Lower leg skin (tissue), 4 donors: ENCODE data around the gene DUSP3. TPM values are rescaled to one million over a fixed set of nuclear protein-coding genes. Genes with fewer than 3 reads are reported as not detected.

Experiments used
- DNase-seq, 2 donors: peaks; one replicate each; pipeline ENCODE4 v3.0.0-alpha.2; 2019; ENCODE audit warnings: low spot score in 2 of 2
- H3K4me3 ChIP-seq: fragments of 200-600 bp; sonication (generic); 2 replicates; pipeline ENCODE4 v1.5.1; 2017; ENCODE audit warnings: mild to moderate bottlenecking, low read depth; ENCODE audit not compliant: poor library complexity, severe bottlenecking
- POLR2A ChIP-seq, 2 donors: fragments of 450-650 bp; IDR thresholded peaks; one replicate each; pipeline ENCODE4 v1.6.1; 2016 to 2017; ENCODE audit warnings: antibody characterized with exemption in 2 of 2, mild to moderate bottlenecking in 1 of 2, moderate library complexity in 1 of 2
- WGBS, 2 donors: methylation state at CpG; one replicate each; pipeline ENCODE4 v1.1.5; 2018; 5-methylcytosine and 5-hydroxymethylcytosine counted together
- intact Hi-C: fragments of 100-400 bp; cut with DNase I; formaldehyde crosslinking; loops from one replicate; pipeline ENCODE4 v1.15.0; 2023; ENCODE audit warnings: low total_unique reads
- total RNA-seq, 4 donors: library from RNA; depleted of rRNA; stranded (reverse); fragments of >200 nt; gene quantifications; one replicate each; pipeline ENCODE4 v1.1.0, GENCODE V29; 2016
- TF ChIP-seq, protein P1 (sequence below), 3 donors: fragments of 450-650 bp; IDR thresholded peaks; one replicate each; pipeline ENCODE4 v1.5.1; 2016; ENCODE audit warnings: antibody characterized with exemption in 3 of 3, mild to moderate bottlenecking in 3 of 3, moderate library complexity in 2 of 3

The DUSP3 gene
- total RNA-seq, 4 donors from 2014 or later: 33.2 to 44.1 (median 37.9) TPM

DNA sequence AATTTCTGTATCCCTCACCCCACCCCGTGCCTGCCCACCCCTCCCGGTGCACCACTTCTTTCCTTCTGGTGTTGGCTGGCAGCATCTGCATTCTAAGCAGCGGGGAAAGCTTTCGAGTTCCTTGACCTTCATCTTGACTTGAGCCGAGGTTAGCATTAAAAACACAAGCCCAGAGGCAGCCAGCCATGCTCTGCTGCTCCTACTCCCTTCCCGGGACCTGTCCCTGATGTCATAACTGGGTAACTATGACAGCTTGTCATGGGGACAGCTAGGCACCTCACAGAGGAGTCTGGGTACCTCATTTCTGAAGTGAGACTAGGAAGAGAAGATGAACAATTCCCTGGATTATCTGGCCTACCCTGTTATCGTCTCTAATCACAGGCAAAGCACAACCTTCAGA, 1.4 kb upstream of the DUSP3 start, which contains the start of gene CFAP97D1:
Gene CFAP97D1, plus strand, starts transcription at position 301 of the 400 bp plus-strand sequence. Its CDS starts 28 bp downstream, at position 329.
- WGBS, 2 donors: 66 to 74% methylated on average over 7 of the region's 7 CpGs
- TF ChIP-seq, protein P1, sequence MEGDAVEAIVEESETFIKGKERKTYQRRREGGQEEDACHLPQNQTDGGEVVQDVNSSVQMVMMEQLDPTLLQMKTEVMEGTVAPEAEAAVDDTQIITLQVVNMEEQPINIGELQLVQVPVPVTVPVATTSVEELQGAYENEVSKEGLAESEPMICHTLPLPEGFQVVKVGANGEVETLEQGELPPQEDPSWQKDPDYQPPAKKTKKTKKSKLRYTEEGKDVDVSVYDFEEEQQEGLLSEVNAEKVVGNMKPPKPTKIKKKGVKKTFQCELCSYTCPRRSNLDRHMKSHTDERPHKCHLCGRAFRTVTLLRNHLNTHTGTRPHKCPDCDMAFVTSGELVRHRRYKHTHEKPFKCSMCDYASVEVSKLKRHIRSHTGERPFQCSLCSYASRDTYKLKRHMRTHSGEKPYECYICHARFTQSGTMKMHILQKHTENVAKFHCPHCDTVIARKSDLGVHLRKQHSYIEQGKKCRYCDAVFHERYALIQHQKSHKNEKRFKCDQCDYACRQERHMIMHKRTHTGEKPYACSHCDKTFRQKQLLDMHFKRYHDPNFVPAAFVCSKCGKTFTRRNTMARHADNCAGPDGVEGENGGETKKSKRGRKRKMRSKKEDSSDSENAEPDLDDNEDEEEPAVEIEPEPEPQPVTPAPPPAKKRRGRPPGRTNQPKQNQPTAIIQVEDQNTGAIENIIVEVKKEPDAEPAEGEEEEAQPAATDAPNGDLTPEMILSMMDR (IDR thresholded peaks at IDR 0.05): no peak
- TF ChIP-seq POLR2A (IDR thresholded peaks at IDR 0.05): no peak
- no peak for DNase-seq
- H3K4me3 ChIP-seq: no peak within 1 kb of the TSS
- intact Hi-C loops: loop anchor here (10.0 kb wide), 1 partner anchor 65 kb away; the partner anchor contains the start of gene CD300LG

DNA sequence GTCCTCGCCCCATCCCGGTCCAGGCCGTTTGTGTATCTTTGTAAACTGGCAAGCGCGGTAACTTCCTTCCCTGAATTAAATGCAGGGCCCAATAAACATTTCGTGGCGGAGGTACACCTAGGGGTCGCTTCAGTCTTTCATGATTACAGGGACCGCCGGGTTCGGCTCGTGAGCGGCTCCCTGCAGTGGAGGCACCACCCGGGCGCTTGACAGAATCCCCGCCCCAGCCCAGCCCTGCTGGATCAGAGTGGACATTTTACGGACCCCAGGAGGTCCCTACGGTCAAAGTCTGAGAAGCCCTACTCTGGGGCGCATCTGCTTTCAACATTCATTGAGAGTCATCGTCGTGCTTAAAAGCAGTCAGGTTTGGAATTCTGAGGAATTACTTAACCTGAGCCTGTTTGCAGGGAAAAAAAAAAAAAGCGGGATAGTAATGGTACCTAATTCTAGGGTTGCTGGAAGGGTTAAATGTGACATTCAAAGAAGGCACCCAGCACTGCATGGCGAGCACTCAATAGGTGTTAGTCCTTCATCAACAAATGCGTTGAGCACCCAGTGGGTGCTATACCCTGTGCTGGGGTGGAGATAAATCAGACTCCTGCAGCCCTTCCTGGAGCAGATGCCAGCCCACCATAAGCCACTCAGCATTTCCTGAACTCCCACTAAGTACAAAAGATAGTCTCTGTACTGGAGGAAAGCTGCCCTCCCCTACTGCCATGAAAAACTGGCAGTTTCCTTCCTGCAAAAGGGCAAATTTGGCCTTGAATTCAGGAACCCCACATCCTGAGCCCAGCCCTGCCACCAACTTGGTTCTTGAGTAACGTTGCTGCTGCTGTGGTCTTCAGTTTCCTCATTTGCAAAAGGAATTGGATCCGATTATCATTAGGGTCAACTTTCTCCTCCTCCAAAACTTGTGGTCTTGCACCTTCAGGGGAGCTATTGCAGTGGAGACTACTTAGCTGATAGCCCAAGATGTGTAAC, 658 bp upstream of the DUSP3 start:
- 9 to 13% methylated on average over 18 to 26 of the region's 26 CpGs for WGBS, 2 donors
- DNase-seq: peak in 1 of 2 donors; percentile 92
- intact Hi-C loops: loop anchor here (10.0 kb wide), 1 partner anchor 65 kb away; the partner anchor contains the start of gene CD300LG
- TF ChIP-seq POLR2A (IDR thresholded peaks at IDR 0.05): no peak
- TF ChIP-seq, protein P1 (IDR thresholded peaks at IDR 0.05): no peak
- H3K4me3 ChIP-seq: no peak overlapping the region

DNA sequence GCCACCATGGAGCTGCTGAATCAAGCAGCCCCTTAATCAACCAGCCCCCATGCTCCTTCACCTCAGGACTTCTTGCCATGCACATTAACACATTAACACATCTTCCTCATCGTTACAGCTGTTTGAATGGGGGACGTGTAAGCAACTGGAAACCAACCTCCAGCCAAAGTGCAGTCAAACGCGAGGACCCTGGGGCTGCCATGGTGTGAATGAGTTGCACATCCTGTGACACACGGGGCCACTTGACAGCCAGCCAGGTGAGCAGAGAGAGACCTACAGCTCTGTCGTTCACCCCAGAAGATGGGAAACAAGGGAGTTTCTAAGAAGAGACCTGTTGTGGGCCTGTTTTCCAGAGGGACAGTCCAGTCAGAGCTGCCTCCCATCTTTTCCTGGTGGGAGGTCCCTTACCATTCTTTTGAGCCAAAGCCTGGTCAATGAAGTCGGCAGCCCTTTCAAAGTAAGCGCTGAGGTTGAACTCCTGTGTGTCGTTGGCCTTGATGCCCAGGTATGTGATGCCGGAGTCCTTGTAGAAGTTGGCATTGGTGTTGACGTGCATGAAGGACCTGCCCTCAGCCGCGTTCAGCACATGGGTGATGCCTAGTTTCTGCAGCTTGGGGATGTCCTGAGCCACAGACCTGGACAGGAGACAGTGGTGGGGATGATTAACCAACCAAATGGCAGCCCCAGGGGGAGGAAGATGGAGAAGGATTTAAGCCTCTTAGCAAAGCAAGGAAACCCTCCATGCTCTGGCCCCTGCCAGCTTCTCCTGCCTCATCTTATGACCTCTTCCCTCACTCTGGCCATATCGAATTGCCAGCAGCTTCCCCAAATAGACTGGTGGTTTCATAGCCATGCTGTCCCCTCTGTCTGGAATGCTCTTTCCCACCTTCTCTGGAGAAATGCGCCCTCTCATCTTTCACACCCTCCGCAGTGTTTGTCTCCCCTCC, 4.2 kb downstream of the DUSP3 start:
- DNase-seq: no peak
- intact Hi-C loops: no loop called here
- H3K4me3 ChIP-seq: no peak overlapping the region
- TF ChIP-seq POLR2A (IDR thresholded peaks at IDR 0.05): no peak
- TF ChIP-seq, protein P1 (IDR thresholded peaks at IDR 0.05): no peak
- WGBS, 2 donors: 91 to 93% methylated on average over 16 of the region's 16 CpGs

DNA sequence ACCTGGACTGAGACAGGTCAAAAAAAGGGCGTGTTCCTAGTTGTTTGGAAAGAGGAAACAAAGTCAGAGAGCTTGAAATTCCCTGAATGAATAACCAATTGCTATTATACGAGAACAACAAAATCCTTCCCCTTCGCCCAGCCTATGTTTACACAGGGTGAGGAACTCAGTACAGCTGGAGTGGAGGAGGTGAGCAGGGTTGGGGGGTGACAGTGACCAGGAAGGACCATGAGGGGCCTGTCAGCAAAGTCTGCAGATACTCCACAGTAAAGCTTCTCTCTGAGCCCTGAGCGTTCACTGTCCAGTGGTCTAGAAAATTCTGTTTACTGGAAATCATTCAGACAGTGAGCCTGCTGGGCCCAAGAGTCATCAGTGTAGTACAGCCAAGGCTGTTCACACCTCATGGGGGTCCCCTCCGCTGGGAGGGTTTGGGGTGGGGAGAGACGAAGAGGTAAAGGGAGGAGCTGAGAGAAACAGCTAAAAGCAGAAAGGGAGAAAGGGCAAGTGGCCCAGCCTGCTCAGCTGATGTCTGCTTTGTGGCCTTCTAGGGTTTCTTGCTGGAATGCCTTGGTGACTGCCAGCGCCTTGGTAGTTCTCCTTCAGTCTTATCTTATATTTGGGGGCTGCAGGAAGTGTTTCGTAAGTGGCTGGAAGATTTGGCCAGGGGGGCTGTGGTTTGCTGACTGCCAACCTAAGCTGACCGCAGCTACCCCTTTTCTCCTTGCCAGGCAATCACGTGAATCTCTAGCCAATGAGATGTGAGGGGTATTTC, 5.7 kb downstream of the DUSP3 start:
- DNase-seq: peak; percentile 45 to 81
- TF ChIP-seq, protein P1 (IDR thresholded peaks at IDR 0.05): no peak
- TF ChIP-seq POLR2A (IDR thresholded peaks at IDR 0.05): no peak
- intact Hi-C loops: no loop called here
- 83 to 88% methylated on average over 10 of the region's 10 CpGs for WGBS, 2 donors
- H3K4me3 ChIP-seq: no peak overlapping the region

DNA sequence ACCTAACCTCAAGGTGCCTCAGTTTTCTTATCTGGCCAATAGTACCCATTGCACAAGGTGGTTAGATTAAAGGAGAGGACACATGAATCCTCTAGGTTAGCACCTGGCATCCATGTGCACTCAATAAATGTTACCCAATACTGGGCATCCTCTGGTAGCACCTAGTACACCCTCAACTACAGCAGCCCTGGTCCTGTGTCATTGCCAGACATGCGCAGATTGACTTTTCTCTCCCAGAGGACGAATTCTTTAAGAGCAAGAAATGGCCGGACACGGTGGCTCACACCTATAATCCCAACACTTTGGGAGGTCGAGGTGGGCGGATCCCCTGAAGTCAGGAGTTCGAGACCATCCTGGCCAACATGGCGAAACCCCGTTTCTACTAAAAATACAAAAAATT, 7.3 kb downstream of the DUSP3 start:
- WGBS, 2 donors: 91 to 94% methylated on average over 9 of the region's 9 CpGs
- intact Hi-C loops: no loop called here
- DNase-seq: no peak
- H3K4me3 ChIP-seq: no peak overlapping the region
- no peak for TF ChIP-seq POLR2A (IDR thresholded peaks at IDR 0.05)
